Measurements from ENCODE around the gene PPARG. TPM values are rescaled to one million over a fixed set of nuclear protein-coding genes. Genes with fewer than 3 reads are reported as not detected.
"Not testable (repeated sequence)": the region's sequence is repeated elsewhere in the genome, so short reads cannot be mapped to it uniquely, and the experiment has no call there.

PPARG gene
- polyA plus RNA-seq (ENCODE audit: insufficient read length in 4 of 4): 10 to 100 TPM; 26.8 to 51.6 (median 32.3) TPM

- DNase-seq (ENCODE audit: low read depth in 4 of 4, low spot score in 3 of 4): no peak
Observed at GRCh38 chr3:12288182-12289129, at the start of gene PPARG. PPARG (plus strand) TSS chr3:12289070; CDS start chr3:12379712, 90,642 bp downstream.

- DNase-seq (ENCODE audit: low read depth in 4 of 4, low spot score in 3 of 4): no peak
Observed at GRCh38 chr3:12239301-12239700, 49.6 kb upstream of the PPARG start.

- no peak for DNase-seq (ENCODE audit: low read depth in 4 of 4, low spot score in 3 of 4)
Observed at GRCh38 chr3:12242772-12243171, 46.1 kb upstream of the PPARG start.

GRCh38 chr3:12246497-12247163 is 42.2 kb upstream of the PPARG start:
- DNase-seq (ENCODE audit: low read depth in 4 of 4, low spot score in 3 of 4): no peak

- DNase-seq (ENCODE audit: low read depth in 4 of 4, low spot score in 3 of 4): no peak
Observed at GRCh38 chr3:12247411-12247810, 41.5 kb upstream of the PPARG start.

- DNase-seq (ENCODE audit: low read depth in 4 of 4, low spot score in 3 of 4): no peak
Observed at GRCh38 chr3:12249519-12249918, 39.4 kb upstream of the PPARG start.

GRCh38 chr3:12252889-12253288 is 36.0 kb upstream of the PPARG start:
- no peak for DNase-seq (ENCODE audit: low read depth in 4 of 4, low spot score in 3 of 4)

- DNase-seq (ENCODE audit: low read depth in 4 of 4, low spot score in 3 of 4): no peak
Observed at GRCh38 chr3:12253516-12254343, 35.1 kb upstream of the PPARG start.

GRCh38 chr3:12255393-12255792 is 33.5 kb upstream of the PPARG start:
- no peak for DNase-seq (ENCODE audit: low read depth in 4 of 4, low spot score in 3 of 4)

GRCh38 chr3:12258911-12259310 is 30.0 kb upstream of the PPARG start:
- DNase-seq (ENCODE audit: low read depth in 4 of 4, low spot score in 3 of 4): no peak

- not testable (repeated sequence) for DNase-seq (ENCODE audit: low read depth in 4 of 4, low spot score in 3 of 4)
Observed at GRCh38 chr3:12262173-12262572, 26.7 kb upstream of the PPARG start.

GRCh38 chr3:12265508-12265907 is 23.4 kb upstream of the PPARG start:
- no peak for DNase-seq (ENCODE audit: low read depth in 4 of 4, low spot score in 3 of 4)

- DNase-seq (ENCODE audit: low read depth in 4 of 4, low spot score in 3 of 4): no peak
Observed at GRCh38 chr3:12266038-12266437, 22.8 kb upstream of the PPARG start.

- no peak for DNase-seq (ENCODE audit: low read depth in 4 of 4, low spot score in 3 of 4)
Observed at GRCh38 chr3:12267376-12268030, 21.4 kb upstream of the PPARG start.

- no peak for DNase-seq (ENCODE audit: low read depth in 4 of 4, low spot score in 3 of 4)
Observed at GRCh38 chr3:12268049-12268735, 20.7 kb upstream of the PPARG start.

GRCh38 chr3:12270976-12271375 is 17.9 kb upstream of the PPARG start:
- DNase-seq (ENCODE audit: low read depth in 4 of 4, low spot score in 3 of 4): no peak

- no peak for DNase-seq (ENCODE audit: low read depth in 4 of 4, low spot score in 3 of 4)
Observed at GRCh38 chr3:12273045-12273695, 15.7 kb upstream of the PPARG start.

- DNase-seq (ENCODE audit: low read depth in 4 of 4, low spot score in 3 of 4): no peak
Observed at GRCh38 chr3:12275974-12276650, 12.8 kb upstream of the PPARG start.

- not testable (repeated sequence) for DNase-seq (ENCODE audit: low read depth in 4 of 4, low spot score in 3 of 4)
Observed at GRCh38 chr3:12276827-12277226, 12.0 kb upstream of the PPARG start.
